Stimulated activated CD4-positive, alpha-beta T cell treated with anti-CD3 and anti-CD28 coated beads, Interleukin-15, amount 100 ng/mL, for 48 hours (primary cell): ENCODE data around the gene SLC2A5.
A peak's percentile ranks its signal among the peaks of the same experiment; 100 is the strongest.
"Not testable (repeated sequence)": the region's sequence is repeated elsewhere in the genome, so short reads cannot be mapped to it uniquely, and the experiment has no call there.

Experiments used
- DNase-seq, 2 donors: peaks; one replicate each; pipeline ENCODE4 v3.0.0-alpha.2; 2020; ENCODE audit warnings: low read depth in 2 of 2

The SLC2A5 gene, protein sequence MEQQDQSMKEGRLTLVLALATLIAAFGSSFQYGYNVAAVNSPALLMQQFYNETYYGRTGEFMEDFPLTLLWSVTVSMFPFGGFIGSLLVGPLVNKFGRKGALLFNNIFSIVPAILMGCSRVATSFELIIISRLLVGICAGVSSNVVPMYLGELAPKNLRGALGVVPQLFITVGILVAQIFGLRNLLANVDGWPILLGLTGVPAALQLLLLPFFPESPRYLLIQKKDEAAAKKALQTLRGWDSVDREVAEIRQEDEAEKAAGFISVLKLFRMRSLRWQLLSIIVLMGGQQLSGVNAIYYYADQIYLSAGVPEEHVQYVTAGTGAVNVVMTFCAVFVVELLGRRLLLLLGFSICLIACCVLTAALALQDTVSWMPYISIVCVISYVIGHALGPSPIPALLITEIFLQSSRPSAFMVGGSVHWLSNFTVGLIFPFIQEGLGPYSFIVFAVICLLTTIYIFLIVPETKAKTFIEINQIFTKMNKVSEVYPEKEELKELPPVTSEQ

DNA sequence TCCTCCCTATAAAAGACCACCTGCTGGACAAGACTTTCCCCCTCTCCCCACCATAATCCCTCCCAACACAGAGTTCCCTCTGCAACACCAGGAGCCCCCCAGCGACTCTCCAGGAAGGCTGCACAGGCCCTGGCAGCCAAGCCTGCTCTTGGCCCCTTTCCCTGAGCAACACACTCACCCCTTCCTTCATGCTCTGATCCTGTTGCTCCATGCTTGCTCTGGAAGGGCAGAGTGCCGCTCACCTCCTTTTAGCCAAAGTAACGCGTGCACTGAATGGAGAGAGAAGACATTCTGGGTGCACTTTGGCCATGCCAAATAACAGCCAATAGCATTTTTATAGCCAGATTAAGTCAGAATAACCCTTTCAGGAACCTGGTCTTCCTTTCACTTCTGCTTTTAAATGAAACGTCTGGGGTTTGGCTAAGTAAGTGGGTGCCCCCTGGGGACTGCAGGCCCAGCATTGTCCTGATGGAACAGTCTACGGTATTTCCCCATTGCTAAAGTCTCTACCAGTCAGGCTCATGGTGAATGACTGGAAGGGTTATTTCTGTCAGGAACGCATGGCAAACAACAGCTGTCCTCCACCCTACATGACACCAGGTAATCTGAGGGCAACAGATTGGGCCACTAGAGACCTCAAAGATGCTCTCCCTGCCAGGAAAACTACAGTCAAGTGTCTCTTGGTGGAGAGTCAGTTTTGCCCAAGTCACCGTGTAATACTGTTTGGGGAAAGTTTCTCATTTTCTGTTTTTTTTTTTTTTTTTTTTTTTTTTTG, at the start of gene SLC2A5:
TSS of gene SLC2A5 (minus strand) at position 310 of the 775 bp plus-strand sequence. CDS start at position 211, 99 bp downstream.
- no peak for DNase-seq

- no peak for DNase-seq
These were observed 48.8 kb upstream of the SLC2A5 start for GRCh38 chr1:9118186-9118585.

DNA sequence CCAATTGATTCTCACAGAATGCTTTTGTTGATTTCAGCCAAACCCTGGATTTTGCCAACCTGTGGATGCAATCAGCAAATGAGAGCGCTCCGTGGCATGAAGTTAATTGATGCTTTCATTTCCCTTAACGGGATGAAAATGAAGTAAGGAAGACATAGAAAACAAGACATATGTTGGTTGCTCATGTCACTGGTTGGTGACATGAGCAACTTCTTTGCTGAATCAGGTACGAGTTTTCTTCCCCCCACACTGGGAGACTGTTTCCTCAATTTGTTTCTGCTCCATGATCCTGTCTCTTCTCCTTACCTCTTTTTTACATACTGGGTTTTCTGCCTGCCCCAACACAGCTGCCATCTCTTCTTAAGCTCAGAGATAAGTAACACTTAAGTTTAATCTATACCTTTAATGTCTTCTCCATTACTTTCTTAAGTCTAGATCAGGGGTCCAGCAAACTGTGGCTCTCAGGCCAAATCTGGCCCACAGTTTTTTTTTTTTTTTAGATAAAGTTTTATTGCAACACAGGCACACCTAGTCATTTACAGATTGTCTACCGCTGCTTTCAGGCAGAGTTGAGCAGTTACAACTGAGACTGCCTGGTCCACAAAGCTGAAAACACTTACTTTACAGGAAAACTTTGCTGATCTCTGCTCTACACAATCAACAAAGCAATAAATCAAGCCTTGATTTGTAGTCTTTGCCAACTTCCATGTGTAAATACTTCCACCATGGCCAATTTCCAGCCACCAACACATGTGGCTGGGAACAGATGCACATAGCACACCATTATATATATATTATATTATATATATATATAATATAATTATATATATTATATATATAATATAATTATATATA, 46.1 kb upstream of the SLC2A5 start:
- DNase-seq = no peak

DNA sequence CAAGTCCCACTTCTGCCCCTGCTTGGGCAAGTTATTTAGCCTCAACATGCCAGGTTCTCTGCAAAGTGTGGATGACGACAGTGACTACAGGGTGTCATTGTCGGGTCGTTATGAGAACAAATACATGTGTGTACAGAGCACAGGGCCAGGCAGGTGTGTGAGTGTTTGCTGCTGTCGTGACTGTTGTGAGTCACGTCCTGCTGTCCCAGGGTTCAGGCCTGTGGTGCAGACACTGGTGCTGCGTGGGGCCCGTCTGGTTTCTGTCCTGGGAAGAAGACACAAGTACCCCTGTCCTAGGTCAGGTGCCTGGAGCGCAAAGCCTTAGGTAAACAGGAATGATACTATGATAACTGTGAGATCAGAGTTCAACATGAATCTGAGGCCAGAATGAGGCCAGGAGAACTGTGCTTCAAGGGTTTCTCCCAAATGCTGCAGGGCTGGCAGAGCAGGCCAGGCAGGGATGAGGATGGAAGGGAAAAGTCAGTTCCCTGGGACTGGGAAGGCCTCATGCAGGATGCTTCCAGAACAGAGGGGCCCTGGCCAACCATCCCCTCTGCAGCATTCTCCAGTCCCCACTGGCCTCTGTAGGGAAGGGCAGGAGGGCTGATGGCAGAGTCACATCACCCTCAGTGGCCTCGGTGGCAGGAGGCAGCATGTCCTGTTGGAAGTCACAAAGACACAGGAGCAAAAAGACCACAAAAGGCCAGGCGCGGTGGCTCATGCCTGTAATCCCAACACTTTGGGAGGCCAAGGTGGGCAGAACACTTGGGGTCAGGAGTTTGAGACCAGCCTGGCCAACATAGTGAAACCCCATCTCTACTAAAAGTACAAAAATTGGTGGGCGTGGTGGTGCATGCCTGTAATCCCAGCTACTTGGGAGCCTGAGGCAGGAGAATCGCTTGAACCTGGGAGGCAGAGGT, 43.8 kb upstream of the SLC2A5 start:
- no peak for DNase-seq

- peak in 1 of 2 donors; percentile 23 for DNase-seq
These were observed 42.5 kb upstream of the SLC2A5 start for GRCh38 chr1:9111957-9112356.

DNA sequence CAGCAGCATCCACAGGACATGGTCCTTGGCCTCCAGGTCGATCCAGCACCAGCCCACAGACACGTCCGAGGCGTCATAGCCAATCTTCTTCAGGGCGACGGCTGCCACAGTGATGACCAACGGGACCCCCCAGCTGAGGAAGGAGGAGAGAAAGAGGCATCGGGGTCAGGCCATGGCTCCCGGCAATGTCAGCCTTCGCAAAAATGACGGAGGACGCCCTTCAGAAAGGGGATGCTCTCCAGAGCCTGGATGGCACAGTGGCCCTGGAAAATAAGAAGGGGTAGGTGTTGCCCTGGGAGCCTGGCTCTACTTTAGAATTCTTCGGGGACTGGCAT, 41.9 kb upstream of the SLC2A5 start:
- no peak for DNase-seq

DNA sequence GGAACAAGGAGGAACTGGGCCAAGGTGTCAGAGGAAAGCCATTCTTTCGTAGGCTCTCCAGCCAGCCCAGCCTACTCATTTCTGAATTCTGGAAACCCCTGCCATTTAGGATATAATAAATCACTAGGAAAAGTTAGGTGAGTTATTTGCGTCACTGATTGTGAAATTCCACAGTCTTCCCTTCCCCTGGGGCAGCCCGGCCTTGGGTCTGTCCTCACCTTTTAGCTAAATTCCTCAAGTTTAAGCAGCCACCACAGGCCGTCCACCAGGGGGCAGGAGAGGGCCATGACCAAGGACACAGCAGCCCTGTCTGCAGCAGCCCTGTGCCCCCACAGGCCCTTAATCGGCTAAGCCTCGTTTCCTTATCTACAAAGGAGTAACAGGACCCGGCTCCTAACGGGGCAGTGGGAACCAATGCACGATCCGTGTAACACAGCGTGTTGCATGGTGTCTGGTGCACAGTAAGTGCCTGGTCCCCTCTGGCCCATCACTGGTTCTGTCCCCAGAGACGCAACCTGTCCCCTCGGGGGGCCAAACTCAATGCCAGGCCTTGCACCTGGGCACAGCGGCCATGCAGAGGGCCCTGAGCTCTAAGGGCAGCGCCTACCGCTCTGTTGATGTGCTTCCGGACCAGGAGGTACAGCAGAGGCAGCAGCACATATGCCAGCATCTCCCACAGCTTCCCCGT, 41.4 kb upstream of the SLC2A5 start:
- DNase-seq = peak; percentile 73 to 82

DNA sequence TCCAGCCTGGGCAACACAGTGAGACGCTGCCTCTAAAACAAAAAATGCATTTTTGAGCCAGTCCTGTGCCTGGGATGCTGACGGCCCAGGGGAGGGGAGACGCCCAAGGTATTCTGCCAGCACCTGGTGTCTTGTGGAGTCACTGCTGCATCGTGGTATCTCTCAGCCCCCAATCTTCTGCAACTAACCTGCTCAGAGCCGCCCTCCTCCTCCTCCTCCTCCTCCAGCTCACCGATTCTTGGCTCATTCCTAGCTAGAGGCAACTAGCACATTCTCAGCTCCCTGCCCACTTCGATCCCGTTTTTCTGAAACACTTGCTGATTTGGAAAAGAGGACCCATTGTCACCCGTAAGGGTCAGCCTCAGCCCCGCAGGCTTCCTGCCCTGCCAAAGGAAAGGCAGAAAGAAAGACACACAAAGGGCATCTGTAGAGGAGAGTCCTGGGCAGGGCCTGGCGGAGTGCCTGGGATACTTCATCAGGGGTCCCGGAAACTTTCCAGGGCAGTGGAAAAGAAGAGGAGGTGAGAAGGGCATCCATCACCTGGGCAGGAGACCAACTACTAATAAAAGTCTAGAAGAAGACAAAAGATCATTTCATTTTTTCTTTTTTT, 38.7 kb upstream of the SLC2A5 start:
- DNase-seq = no peak

GRCh38 chr1:9107136-9107535, 37.7 kb upstream of the SLC2A5 start:
- no peak for DNase-seq

- DNase-seq = no peak
These were observed 36.9 kb upstream of the SLC2A5 start for GRCh38 chr1:9106286-9106685.

GRCh38 chr1:9105336-9105867, 36.0 kb upstream of the SLC2A5 start:
- no peak for DNase-seq

GRCh38 chr1:9101510-9102146, 32.2 kb upstream of the SLC2A5 start:
- DNase-seq = peak in 1 of 2 donors; percentile 18

DNA sequence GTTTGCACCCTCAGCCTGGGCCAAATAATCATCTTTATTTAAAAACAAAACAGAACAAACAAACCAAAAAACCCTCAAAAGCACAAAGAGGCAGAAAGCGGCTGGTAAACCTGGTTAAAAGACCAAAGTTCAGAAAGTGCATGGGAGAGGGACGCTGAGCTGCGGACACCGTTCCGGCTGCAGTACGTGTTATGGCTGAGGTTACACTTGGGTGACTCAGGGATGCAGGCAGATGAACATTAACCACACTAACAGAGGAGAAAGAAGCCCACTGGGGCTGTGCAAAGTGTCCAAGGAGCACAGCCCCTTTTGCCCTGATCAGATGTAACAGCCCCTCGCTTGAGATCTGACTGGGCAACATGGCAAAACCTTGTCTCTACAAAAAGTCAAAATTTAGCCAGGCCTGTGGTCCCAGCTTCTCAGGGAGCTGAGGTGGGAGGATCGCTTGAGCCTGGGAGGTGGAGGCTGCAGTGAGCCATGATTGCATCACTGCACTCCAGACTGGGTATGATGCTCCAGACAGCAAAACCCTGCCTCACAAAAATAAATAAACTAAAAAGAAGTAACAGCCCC, 31.1 kb upstream of the SLC2A5 start:
- no peak for DNase-seq

GRCh38 chr1:9099555-9099954, 30.1 kb upstream of the SLC2A5 start:
- no peak for DNase-seq

DNA sequence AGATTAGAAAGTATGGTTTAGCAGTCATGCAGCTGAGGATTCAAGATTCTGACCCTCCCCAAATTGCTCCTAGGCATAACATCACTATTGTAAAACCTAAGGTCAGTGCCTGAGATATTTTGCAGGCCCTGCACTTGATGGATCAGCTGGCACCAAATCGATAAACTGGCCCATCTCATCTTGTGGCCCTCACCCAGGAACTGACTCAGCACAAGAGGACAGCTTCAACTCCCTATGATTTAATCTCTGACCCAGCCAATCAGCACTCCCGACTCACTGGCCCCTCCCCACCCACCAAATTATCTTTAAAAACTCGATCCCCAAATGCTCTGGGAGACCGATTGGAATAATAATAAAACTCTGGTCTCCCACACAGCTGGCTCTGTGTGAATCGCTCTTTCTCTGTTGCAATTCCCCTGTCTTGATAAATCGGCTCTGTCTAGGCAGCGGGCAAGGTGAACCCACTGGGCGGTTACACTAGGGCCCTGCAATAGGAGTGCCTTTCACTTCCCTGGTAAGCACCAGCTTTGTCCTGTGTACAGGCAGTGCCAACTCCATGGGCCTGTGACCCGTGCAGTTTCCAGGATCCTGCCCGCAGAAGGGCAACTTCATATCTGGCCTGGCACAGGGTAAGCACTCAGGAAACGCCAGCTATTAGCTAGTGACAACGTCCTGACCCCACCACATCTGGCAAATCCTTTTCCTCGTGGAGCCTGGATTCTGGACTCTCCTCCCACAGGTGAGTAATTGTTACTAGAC, 28.7 kb upstream of the SLC2A5 start:
- DNase-seq = no peak

- DNase-seq = no peak
These were observed 26.4 kb upstream of the SLC2A5 start for GRCh38 chr1:9095818-9096217.

DNA sequence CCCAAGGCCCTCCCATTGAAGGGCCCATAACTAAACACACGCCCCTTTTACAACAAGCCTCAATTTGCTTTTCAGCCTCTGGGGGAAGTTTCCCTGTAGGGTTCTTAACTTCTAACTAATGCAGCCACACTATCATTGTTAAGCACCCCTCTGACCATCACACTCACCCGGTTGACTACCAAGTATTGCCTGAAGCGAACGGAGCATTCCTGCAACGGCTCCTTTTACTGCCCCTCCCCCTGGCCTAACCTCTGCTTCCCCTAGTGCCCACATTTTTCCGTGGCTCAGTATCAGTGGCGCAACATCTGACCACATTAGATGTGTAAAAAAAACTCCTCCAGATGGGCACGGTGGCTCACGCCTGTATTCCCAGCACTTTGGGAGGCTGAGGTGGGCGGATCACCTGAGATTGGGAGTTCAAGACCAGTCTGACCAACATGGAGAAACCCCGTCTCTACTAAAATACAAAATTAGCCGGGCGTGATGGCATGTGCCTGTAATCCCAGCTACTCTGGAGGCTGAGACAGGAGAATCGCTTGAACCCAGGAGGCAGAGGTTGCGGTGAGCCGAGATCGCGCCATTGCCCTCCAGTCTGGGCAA, 24.7 kb upstream of the SLC2A5 start:
- DNase-seq = not testable (repeated sequence)

DNA sequence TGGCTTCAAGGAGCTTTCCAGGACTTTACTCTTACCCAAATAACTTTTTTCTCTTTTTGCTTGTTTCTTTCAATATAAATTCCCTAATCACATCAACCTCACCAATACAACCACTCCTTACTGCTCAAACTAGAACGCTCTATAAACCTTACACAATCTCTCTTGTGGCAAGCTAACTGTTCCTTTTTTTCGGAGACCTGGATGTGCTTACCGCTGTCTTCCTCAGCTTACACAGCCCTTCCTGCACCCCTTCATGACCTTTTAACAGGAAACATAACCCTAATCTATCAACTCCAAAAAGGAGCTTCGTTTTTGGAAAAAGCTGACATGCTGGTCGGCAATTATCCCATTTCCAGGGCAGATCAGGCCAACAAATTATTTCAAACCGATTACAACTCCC, 24.1 kb upstream of the SLC2A5 start:
- DNase-seq = no peak
